HG03025 (cell line): ENCODE data around the gene PHOX2B.

Source experiments
- ATAC-seq: cut with Tn5 transposase; IDR thresholded peaks from one replicate; pipeline ENCODE4 v1.9.1; 2021; ENCODE audit warnings: mild to moderate bottlenecking, moderate library complexity; ENCODE audit not compliant: unreplicated experiment, low FRiP score

PHOX2B gene

GRCh38 chr4:41748571-41749475 lies at the start of gene PHOX2B:
PHOX2B (minus strand) TSS chr4:41748725; CDS start chr4:41748610, 115 bp downstream.
- no peak for ATAC-seq

DNA sequence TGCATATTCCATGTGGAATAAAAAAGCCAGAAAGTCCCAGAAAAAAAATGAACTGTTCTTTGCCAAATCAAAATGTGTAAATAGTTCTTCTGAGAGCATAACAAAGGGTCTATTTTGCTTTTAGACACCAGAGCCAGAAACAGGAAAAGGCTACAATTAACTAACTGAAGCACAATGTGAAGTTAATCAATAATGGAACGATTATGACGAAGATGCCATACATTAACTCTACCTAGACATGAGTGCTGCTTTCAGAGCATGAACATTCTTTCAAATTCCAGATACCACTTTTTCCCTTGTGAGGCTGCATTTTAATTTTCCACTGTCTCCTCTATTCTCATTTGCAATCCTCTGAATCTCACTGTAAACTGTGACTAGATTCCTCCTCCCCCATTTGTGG lies 48.7 kb upstream of the PHOX2B start:
- ATAC-seq = no peak

DNA sequence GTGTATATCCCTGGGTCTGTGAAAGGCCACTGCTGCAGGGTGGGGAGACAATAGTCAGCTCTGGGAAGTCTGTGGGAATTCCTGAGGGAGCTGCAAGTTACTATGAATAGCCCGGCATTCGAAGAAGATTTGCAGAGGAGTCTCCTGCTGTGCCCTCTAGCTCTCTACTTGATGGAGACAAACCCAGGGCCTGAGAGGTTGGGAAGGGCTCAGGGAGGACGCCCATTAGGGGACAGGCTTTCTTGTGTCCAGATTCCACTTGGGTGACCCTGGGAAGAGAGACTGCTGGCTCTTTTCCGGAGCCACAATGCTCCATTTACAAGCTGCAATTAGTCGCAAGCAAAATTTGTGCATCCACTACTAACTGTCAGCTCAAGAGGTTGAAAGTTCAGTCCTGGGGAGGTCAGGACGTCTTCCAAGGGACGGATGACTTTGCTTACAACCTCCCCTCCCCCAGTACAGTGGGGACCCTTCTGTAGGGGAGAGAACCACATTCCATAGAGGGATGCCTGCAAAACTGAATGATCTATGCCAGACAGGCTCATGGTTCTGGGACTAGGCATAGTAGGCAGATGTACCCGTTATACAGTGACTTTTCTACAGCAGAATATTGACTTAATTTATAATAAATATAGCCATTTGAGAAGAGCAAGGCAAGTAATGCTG lies 48.2 kb upstream of the PHOX2B start:
- ATAC-seq = no peak

DNA sequence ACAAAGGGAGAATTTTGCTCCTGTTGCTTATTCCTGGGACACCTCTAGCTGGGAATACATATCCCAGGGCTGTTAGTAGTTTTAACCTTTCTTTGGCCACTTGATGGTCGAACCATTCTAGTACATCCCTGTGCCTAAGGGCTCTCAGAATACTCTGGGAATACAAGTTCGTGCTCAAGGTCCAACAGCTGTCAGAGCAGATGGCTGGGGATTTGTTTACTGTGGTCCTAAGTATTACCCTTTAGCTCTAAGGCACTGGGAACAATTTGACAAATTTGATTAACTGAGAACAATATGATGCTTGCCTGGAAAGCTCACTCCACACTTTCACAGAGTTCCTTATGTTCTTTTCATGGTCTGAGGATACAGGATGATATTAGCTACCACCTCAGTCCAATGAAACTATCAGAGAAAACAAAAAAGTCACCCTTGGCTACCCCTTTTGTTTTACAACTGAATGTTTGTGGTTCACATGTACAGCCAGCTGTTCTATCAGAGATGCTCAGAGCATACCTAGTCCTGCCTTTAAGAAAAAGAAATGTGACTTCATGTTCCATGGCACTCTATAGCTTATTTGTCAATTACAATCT lies 47.4 kb upstream of the PHOX2B start:
- ATAC-seq = no peak

GRCh38 chr4:41792166-41792565 lies 43.6 kb upstream of the PHOX2B start:
- no peak for ATAC-seq

- ATAC-seq = no peak
Measured at GRCh38 chr4:41791557-41791956, 43.0 kb upstream of the PHOX2B start.

DNA sequence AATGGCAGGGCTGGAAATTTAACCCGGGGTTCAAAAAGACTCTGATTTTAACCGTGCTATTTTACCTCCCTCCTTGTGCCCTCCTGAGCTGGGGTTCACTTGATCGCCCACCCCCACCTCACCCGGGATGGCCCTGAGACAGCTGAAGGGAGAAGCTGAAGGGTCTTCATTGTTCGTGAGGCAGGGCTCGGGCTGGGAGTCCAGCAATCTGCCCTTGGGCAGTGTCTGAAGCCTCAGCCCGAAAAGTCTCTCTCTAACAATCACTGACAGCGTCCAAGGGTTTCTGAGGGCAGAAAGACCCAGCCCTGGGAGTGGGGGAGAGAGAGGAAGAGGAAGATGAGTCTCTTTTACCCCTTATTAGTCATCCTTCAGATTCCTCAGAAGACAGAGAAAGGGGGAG lies 39.4 kb upstream of the PHOX2B start:
- ATAC-seq = no peak

GRCh38 chr4:41785665-41786064 lies 37.1 kb upstream of the PHOX2B start:
- no peak for ATAC-seq

DNA sequence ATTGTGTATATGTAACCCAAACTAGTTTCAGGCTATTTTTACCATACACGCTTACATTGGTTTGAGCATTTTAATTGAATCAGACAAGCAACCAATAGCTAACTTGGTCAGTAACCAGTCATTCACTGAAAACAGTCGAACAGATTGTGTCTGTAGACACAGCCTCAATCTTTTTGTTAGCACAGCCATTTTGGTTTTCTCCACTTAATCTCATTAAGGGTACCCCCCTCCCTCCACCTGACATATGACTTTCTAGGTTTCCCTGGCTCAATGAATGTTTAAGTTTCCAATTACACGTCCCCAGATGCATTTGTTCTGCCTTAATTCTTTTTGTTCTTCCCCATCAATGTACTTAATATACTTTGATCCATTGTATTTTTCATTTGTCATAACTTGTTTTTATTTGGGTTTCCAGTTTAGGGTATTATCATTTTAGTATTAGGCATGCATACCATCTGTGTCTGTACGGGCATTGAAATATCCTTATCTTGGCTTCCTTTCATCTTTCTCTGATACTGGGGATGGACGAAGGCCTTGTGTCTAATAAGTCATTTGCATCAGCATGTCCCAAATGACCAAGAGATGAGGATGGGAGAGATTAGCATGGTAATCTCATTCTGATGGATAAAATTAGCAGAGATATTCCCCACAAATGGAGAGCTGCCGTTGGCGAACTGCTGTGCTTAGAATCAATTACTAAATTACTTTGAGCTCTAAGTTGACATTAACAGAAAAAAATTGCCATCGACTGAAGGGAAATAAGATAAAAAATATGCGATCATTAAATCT lies 35.9 kb upstream of the PHOX2B start:
- no peak for ATAC-seq

DNA sequence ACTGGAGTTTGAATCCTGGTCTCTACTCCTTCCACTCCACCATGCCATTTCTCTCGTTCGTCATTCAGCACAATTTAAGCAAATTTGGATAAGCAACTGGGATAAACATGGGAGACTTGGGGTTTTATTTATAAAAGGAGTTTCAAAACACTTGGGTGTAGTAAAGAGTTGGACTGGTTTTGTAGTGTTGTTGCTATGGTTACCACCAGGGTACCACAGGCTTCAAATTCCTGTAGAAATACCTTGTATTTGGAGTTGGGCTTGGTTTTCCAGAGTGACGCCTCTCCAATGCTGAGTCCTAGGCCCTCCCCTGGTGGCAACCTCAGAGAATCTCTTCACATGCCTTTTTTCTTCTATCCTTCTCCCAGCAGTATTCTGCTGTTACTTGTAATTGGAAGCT lies 27.9 kb upstream of the PHOX2B start:
- ATAC-seq = no peak

GRCh38 chr4:41763729-41764128 lies 15.2 kb upstream of the PHOX2B start:
- ATAC-seq = no peak

GRCh38 chr4:41758884-41759283 lies 10.4 kb upstream of the PHOX2B start:
- ATAC-seq = no peak

- ATAC-seq = no peak
Measured at GRCh38 chr4:41757521-41758156, 9.1 kb upstream of the PHOX2B start.

- no peak for ATAC-seq
Measured at GRCh38 chr4:41753942-41754341, 5.4 kb upstream of the PHOX2B start.

DNA sequence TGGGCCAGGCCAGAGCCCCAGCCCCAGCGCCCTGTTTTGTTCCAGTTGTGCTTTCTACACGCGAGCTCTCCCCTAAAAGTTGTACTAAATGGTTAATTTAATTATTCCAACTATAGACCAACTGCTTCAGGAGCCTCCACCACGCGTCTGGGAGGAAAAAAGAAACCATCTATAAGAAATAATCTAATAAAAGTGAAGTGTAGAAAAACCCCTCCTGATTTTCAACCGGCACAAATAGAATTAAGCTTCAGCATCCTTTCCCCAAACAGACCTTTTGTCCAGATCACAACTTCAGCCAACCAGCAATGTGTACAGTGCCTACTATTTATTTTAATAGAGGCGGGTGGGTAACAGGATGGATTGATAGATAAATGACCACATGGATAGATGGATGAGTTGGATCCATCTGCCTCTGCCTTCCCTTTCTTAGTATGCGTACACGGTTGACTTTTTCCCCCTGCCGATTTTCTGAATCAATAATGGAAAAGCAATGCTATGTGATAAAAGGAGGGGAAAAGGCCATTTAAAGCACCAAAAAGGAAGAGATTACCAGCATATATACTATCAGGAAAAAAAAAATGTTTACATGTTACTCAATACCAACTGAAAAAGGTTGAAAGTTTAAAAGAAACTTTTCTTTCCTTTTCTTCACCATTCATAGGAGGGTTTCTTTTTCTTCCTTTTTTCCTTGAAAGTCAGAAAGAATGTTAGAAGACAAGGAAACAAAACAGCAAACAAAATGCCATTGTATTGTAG lies 3.7 kb upstream of the PHOX2B start:
- no peak for ATAC-seq

GRCh38 chr4:41751449-41752061 lies 3.0 kb upstream of the PHOX2B start:
- no peak for ATAC-seq

DNA sequence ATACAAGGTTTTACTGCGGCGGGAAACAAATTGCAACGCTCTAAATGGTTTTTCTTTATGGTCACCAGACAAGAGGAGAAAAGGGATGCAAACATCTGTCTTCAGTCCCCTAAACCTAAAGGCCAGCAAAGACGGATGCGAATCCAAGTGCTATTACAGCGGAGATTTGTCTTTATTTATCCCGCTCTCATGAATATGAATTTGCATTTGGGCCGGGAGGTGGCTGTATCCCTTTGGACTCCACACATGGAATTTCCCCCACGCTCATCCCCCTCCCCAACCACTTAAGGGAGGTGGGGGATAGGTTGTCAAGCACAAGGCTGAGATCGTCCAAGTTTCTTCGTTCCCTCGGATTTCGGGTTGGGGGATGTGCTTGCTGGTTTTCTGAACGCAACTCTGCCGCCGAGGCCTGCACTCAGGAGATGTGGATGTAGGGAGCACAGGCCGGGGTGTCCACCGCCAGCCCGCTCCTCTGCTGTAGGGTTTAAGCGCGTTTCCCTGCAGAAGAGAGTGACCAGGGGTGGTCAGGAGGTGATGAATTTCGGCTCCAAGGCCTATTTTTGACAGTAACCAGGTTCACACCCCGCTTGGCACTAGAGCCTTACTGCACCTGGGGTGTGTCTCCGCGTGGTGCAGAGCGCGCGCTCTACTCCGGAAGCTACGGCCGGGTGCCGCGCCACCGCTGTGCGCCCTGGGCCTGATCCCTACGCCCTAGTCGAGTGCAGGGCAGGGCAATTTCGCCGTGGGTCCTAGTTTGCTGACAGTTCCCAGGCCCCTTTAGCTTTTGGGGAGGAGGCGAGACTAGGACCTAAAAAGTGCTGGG lies 2.3 kb upstream of the PHOX2B start:
- no peak for ATAC-seq

DNA sequence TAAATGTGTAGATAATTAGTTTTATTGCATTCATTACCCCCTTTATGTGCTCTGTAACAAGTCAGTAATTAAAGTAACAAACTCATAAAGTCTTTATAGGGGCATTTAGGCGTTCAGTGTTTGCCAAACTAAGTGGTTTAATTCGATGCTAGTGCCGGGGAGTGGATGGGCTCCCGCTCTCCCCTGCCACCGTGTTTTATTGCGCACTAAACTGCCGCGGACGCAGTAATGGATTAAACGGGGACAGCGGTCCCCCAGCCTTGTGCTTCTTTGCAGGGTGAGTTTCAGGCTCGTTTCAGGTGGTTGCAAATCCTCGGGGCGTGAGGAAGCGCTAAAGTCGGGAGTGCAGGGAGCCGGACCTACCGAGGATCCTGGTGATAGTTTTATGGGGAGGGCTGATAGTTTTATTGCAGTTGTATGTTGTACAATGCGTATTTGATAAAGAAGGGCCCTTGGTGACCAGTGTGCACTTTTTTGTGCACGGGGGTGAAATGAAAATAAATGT lies 1.6 kb upstream of the PHOX2B start:
- ATAC-seq = no peak
